ENCODE measurements around the gene ITGAD. TPM values are rescaled to one million over a fixed set of nuclear protein-coding genes. Genes with fewer than 3 reads are reported as not detected.

Gene ITGAD
- total and polyA plus RNA-seq, 2 of the 13 experiments (the other 11 are each of a cell fraction or from before 2014, with no cell fraction given): not detected

- TF ChIP-seq ZSCAN29 (CRISPR knock-in tag; conservative IDR thresholded peaks at IDR 0.05): peak; percentile 32; the same call in 1 of the 2 replicates
- TF ChIP-seq CBX2 (IDR thresholded peaks at IDR 0.05; ENCODE audit: low read depth, low read length): no peak
- TF ChIP-seq CBX2 (CRISPR knock-in tag; IDR thresholded peaks at IDR 0.05; ENCODE audit: low read depth): no peak
- peak; percentile 48; the same call in 1 of the 2 replicates for TF ChIP-seq ZNF619 (CRISPR knock-in tag; IDR thresholded peaks at IDR 0.05)
- TF ChIP-seq ZNF749 (CRISPR knock-in tag; IDR thresholded peaks at IDR 0.05; ENCODE audit: borderline replicate concordance): peak; percentile 93; the same call in 1 of the 2 replicates
- no peak for TF ChIP-seq HMGA1 (CRISPR knock-in tag; conservative IDR thresholded peaks at IDR 0.05)
- TF ChIP-seq SKIL (CRISPR knock-in tag; IDR thresholded peaks at IDR 0.05; ENCODE audit: borderline replicate concordance): 0 out of 2 replicates have a peak, but pooled peaks have one; percentile 23
- TF ChIP-seq KIAA2018 (CRISPR knock-in tag; IDR thresholded peaks at IDR 0.05; ENCODE audit: borderline replicate concordance): no peak
- peak; percentile 86 for TF ChIP-seq PHF8 (CRISPR knock-in tag; IDR thresholded peaks at IDR 0.05)
- peak; percentile 33; the same call in 1 of the 2 replicates for TF ChIP-seq JUND (CRISPR knock-in tag; IDR thresholded peaks at IDR 0.05)
- TF ChIP-seq ZNF556 (CRISPR knock-in tag; IDR thresholded peaks at IDR 0.05; ENCODE audit: borderline replicate concordance): peak; percentile 89; the same call in 1 of the 2 replicates
- peak; percentile 98 for TF ChIP-seq ZNF143 (CRISPR knock-in tag; IDR thresholded peaks at IDR 0.05)
- TF ChIP-seq ZNF276 (CRISPR knock-in tag; IDR thresholded peaks at IDR 0.05; ENCODE audit: low read depth): peak; percentile 72
- TF ChIP-seq ZNF614 (CRISPR knock-in tag; IDR thresholded peaks at IDR 0.05; ENCODE audit: borderline replicate concordance): peak; percentile 78; the same call in 1 of the 2 replicates
- 0 out of 2 replicates have a peak, but pooled peaks have one; percentile 27 for TF ChIP-seq CC2D1A (CRISPR knock-in tag; IDR thresholded peaks at IDR 0.05)
- TF ChIP-seq RAD21 (CRISPR knock-in tag; IDR thresholded peaks at IDR 0.05): peak; percentile 63
- TF ChIP-seq ZMYM4 (CRISPR knock-in tag; IDR thresholded peaks at IDR 0.05): peak; percentile 74; the same call in 1 of the 2 replicates
Measured at GRCh38 chr16:31458844-31459686, 65.9 kb downstream of the ITGAD start, which contains the start of gene ARMC5 (continued).

All from HepG2 (cell line).